Ishikawa (cell line): ENCODE data around the gene HNF1B.

Experiments
- CEBPB ChIP-seq: IDR thresholded peaks from 2 replicates; pipeline ENCODE4 v1.6.1; 2012
- CREB1 ChIP-seq: IDR thresholded peaks from 2 replicates; pipeline ENCODE4 v1.6.1; 2012; ENCODE audit warnings: low read depth
- EGR1 ChIP-seq: IDR thresholded peaks from 2 replicates; pipeline ENCODE4 v1.6.1; 2012
- EP300 ChIP-seq: IDR thresholded peaks from 2 replicates; pipeline ENCODE4 v1.6.1; 2012; ENCODE audit warnings: borderline replicate concordance
- FOXM1 ChIP-seq: IDR thresholded peaks from 2 replicates; pipeline ENCODE4 v1.6.1; 2012; ENCODE audit warnings: low read depth, borderline replicate concordance
- MAX ChIP-seq: IDR thresholded peaks from 2 replicates; pipeline ENCODE4 v1.6.1; 2012
- NFIC ChIP-seq: IDR thresholded peaks from 2 replicates; pipeline ENCODE4 v1.6.1; 2012
- RAD21 ChIP-seq: IDR thresholded peaks from 2 replicates; pipeline ENCODE4 v1.6.1; 2012; ENCODE audit warnings: low read depth
- REST ChIP-seq: IDR thresholded peaks from 2 replicates; pipeline ENCODE4 v1.6.1; 2012; ENCODE audit warnings: low read depth, mild to moderate bottlenecking
- TAF1 ChIP-seq: IDR thresholded peaks from 2 replicates; pipeline ENCODE4 v1.6.1; 2012; ENCODE audit warnings: low read depth, mild to moderate bottlenecking
- TCF12 ChIP-seq: IDR thresholded peaks from 2 replicates; pipeline ENCODE4 v1.6.1; 2012; ENCODE audit warnings: low read depth
- TEAD4 ChIP-seq: IDR thresholded peaks from 2 replicates; pipeline ENCODE4 v1.6.1; 2012
- USF1 ChIP-seq: IDR thresholded peaks from 2 replicates; pipeline ENCODE4 v1.6.1; 2012
- YY1 ChIP-seq: IDR thresholded peaks from 2 replicates; pipeline ENCODE4 v1.6.1; 2012; ENCODE audit warnings: low read depth
- ZBTB7A ChIP-seq: IDR thresholded peaks from 2 replicates; pipeline ENCODE4 v1.6.1; 2012; ENCODE audit warnings: low read depth

Gene HNF1B

GRCh38 chr17:37750768-37751475, 6.1 kb upstream of the HNF1B start:
- TF ChIP-seq TCF12 (no peak), REST (no peak), YY1 (no peak), USF1 (no peak), EP300 (no peak), NFIC (no peak), TEAD4 (no peak), MAX (no peak), CEBPB (no peak), TAF1 (no peak), RAD21 (no peak), ZBTB7A (no peak), CREB1 (no peak), FOXM1 (no peak)

- TF ChIP-seq TEAD4, result no peak
- TF ChIP-seq ZBTB7A, result no peak
- TF ChIP-seq CEBPB, result no peak
- no peak for TF ChIP-seq USF1
- TF ChIP-seq EP300, result no peak
- TF ChIP-seq MAX, result no peak
- TF ChIP-seq FOXM1, result no peak
- no peak for TF ChIP-seq EGR1
- TF ChIP-seq REST, result no peak
- TF ChIP-seq YY1, result no peak
- TF ChIP-seq TAF1, result no peak
- no peak for TF ChIP-seq NFIC
- TF ChIP-seq TCF12, result no peak
- no peak for TF ChIP-seq CREB1
- no peak for TF ChIP-seq RAD21
Measured at GRCh38 chr17:37750292-37750691, 5.4 kb upstream of the HNF1B start.

- no peak for TF ChIP-seq EP300
- no peak for TF ChIP-seq TEAD4
- TF ChIP-seq REST, result no peak
- TF ChIP-seq TCF12, result no peak
- no peak for TF ChIP-seq NFIC
- no peak for TF ChIP-seq CEBPB
- no peak for TF ChIP-seq RAD21
- no peak for TF ChIP-seq MAX
- TF ChIP-seq USF1, result no peak
- no peak for TF ChIP-seq FOXM1
- no peak for TF ChIP-seq CREB1
- no peak for TF ChIP-seq EGR1
- TF ChIP-seq YY1, result no peak
- TF ChIP-seq TAF1, result no peak
- TF ChIP-seq ZBTB7A, result no peak
Measured at GRCh38 chr17:37747222-37747621, 2.4 kb upstream of the HNF1B start.

GRCh38 chr17:37746617-37747016, 1.8 kb upstream of the HNF1B start:
- TF ChIP-seq ZBTB7A (no peak), EP300 (no peak), TEAD4 (no peak), FOXM1 (no peak), TAF1 (no peak), MAX (no peak), CEBPB (no peak), YY1 (no peak), RAD21 (no peak), EGR1 (no peak), NFIC (no peak), USF1 (no peak), CREB1 (no peak), REST (no peak), TCF12 (no peak)
